NCI-H748 (cell line): ENCODE measurements around the gene TES.
"Not testable (repeated sequence)": the region's sequence is repeated elsewhere in the genome, so short reads cannot be mapped to it uniquely, and the experiment has no call there.

Experiments used
- DNase-seq: peaks from one replicate; lab custom pipeline; 2025; ENCODE audit not compliant: unreplicated experiment; lab: John Stamatoyannopoulos, UW

Gene TES

DNA sequence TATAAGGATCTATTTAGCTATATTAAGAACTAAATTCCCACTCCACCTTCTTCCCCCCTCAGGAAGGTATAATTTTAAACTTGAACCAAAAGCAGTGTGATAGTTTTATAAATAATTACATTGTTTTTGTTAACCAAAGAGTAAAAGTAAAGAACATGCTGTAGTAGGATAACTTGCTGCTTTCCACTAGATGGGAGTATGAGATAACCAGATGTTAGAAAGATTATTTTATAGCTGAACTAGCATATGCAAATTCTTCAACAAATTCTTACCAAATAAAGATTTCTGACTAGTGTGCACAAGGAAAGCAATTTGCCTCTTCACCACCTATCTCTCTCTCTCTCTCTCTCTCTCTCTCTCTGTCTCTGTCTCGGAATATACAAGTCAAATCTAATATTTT, 31.8 kb downstream of the TES start:
- no peak for DNase-seq

DNA sequence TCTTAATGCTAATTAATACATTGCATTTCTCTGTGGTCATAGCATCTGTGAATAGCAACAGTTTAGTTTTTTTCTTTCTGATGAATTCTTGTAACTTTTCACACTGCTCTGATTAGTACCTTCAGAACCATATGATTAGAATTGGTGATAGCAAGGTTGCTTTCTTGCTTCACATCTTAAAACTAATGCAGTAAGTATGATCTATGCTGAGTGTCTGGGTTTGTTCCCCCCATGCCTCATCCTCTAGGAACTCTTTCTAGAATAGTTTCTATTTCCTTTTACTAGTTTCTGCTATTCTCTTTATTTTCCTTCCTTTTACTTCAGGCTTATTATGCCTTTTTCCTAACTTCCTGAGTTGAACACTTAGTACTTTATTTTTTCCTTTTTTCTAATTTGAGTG, 32.4 kb downstream of the TES start:
- DNase-seq, result no peak

DNA sequence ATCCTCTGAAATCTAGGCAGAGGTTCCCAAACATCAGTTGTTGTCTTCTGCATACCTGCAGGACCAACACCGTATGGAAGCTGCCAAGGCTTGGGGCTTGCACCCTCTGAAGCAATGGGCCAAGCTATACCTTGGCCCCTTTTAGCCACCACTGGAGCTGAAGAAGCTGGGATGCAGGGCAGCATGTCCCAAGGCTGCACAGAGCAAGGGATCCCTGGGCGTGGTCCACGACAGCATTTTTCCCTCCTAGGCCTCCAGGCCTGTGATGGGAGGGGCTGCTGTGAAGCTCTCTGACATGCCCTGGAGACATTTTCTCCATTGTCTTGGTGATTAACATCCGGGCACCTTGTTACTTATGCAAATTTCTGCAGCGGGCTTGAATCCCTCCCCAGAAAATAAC, 34.5 kb downstream of the TES start:
- not testable (repeated sequence) for DNase-seq

DNA sequence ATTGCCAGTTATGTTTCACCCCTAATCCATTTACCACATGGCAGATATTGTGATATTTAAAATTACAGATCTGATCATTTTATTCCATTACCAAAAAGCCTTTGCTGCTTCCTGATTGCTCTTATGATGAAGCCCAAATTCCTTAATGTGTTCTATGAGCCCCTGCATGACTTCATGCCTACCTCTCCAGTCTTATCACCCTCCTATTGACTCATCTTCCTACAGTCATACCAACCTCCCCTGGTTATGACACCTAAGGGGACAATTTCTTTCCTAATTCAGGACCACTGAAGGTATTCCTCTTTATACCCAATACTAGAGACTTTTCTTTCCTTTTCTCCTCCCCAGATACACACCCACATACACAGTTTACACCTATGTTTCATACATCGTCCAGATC, 36.0 kb downstream of the TES start:
- DNase-seq, result no peak

DNA sequence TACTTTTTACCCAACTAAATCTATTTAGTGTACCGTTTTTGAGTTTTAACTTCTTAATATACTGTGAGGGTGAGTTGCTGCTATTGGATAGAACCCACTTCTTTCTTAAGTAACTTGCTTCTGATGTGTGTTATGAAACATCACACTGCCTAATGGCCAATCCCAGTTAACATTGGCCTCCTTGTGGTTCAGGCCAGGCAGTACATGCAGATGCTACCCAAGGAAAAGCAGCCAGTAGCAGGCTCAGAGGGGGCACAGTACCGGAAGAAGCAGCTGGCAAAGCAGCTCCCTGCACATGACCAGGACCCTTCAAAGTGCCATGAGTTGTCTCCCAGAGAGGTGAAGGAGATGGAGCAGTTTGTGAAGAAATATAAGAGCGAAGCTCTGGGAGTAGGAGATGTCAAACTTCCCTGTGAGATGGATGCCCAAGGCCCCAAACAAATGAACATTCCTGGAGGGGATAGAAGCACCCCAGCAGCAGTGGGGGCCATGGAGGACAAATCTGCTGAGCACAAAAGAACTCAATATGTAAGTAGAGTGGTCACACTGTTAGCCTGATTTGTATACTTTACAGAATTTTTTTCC, 39.7 kb downstream of the TES start:
- DNase-seq, result no peak

DNA sequence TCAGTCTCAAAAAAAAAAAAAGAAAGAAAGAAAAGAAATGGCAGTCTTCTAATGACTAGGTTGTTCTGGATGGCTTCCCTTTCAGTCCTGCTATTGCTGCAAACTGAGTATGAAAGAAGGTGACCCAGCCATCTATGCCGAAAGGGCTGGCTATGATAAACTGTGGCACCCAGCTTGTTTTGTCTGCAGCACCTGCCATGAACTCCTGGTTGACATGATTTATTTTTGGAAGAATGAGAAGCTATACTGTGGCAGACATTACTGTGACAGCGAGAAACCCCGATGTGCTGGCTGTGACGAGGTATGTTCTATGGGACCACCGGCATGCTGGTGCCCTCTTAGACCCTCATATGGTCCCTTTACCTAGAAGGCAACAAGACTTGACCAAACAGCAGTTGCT, 41.3 kb downstream of the TES start:
- DNase-seq, result no peak

DNA sequence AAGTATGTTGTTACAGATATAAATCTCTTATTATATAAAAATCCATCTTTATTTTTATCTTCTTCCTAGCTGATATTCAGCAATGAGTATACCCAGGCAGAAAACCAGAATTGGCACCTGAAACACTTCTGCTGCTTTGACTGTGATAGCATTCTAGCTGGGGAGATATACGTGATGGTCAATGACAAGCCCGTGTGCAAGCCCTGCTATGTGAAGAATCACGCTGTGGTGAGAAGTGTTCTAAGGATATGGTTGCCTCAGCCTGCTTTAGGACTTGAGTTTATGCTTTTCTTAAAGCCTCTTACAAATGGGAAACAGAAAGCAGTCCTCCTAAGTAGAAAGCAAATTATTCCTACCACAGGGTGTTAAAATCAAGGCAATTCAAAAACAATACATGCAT, 41.9 kb downstream of the TES start:
- no peak for DNase-seq

DNA sequence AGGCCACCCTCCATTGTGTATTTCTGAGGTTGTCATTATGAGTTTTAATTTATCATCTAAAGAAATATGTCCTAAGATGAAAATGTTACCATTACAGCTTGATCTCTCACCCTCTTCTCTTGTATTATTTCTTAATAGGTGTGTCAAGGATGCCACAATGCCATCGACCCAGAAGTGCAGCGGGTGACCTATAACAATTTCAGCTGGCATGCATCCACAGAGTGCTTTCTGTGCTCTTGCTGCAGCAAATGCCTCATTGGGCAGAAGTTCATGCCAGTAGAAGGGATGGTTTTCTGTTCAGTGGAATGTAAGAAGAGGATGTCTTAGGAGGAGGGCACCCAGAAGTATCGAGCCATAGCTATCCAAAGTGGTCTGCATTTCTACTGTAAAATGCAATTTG, 46.8 kb downstream of the TES start:
- no peak for DNase-seq

DNA sequence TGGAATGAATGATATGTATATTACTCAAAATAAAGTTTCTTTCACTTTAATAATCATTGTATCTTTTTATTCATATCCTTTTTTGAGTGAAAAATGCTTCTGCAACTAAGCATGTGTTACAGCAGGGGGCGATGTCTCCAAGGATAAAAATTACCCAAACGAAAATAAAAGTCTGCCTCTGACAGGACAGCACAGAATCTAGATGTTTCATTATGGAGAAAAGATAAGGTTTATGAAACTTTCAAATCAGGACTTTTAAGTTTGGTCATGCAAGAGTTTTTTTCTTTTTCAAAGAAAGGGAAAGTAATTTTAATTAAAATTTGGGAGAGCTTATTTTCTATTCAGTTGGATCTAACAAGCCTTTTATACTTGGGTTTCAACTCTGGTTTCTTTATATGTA, 48.4 kb downstream of the TES start:
- DNase-seq, result peak; percentile 47

DNA sequence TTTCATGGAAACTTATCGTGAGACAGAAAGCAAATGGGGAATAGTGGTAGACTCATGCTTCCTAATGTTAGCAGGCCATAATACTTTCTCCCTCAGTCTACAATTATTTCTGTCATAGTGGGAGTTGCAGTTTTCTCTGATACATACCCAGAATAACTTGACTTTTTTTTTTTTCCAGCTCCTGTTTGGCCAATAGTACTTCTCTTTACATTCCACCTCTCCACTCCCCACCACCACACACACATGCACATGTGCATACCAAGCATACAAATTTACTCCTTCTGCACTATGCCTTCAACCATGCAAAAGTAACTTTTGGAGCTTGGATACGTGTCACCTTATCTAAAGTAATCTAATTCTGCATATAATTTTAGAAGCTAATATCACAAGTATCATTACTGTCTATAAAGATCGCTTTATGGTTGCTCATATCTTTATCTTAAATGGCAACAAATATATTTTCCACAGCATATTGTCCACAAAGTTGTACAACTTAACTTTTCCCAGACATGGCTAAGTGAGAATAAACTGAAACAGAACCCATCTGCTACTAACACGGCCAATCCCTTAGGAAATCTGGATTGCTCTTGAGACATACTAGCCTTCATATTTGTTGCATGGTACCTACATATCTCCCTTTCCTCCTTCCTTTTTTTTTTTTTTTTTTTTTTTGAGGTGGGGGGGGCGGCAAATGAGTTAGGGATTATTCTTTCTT, 49.0 kb downstream of the TES start:
- no peak for DNase-seq

DNA sequence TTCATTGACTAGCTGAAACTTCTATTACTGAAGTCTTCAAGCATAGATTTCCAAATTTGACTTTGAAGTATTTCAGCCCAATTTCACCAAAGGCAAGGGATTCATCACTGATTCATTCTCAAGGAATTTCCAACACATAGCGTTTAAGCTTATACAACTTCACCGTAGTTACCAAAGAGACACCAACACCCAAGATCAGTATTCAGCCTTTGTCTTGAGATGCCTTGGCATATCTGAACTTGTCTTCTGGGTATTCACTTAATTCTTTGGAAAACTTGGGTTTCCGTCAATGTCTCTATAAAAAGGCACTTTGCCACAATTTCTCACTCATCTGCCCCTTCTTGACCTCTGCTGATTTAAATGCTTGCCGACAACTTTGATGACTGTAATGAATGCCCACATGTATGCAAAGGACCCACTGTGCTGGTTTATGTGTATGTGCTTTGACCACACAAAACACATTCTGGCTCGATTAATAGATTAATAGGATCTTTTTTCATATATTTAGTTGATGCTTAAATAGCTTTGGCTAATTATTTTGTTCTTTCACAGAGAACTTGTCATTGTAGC, 49.6 kb downstream of the TES start:
- DNase-seq, result no peak

DNA sequence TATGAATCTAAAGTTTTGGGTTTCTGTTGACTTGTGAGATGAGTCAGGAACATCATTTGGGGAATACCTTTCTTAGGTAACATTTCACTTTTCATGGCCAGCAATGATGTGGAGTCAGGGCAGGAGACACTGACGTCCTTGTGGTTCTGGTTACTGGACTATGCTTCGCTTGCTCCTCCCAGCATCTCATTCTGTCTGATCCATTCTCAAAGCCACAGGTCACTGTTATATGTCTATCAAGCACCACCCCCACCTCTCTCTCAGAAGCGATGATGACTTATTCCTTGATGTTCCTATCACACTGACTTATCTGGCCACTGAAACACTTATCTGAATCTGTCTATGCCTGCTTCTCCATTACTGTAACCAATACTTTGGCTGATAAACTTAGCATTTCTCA, 51.6 kb downstream of the TES start:
- DNase-seq, result no peak

DNA sequence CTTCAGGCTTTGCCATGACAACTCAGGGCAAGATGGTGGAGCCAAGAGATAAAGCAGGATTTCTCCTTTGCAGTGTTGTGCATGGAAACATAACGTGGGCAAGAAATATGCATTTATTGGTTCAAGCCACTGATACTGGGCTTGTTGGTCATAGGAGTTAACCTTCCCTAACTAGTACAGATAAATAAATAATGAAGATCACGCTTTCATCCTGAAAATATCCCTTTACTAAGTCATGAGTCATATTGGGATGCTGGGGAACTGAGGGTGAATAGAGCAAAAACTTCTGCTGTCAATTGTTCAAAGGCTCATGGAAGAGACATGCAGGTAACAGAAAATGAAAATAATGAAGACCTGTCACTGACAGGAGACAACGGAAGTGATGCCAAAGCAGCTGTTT, 55.5 kb downstream of the TES start:
- no peak for DNase-seq

DNA sequence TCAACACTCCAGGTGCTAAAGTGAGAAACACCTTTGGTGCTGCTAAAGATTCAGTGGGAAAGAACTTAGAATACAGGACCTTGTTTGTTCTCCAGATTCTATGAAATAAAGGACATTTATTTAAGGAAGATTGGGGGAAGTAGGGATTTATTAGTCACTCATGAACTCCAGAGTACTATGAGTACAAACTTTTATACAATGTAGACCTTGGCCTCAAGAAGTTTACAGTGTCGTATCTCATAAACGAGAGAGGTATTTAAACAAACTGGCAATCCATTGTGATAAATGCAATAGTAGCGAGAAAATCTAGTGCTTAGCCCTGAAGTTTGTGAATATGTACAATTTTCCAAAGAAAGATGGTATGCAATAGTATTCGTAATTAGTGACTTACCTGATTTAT, 59.1 kb downstream of the TES start:
- DNase-seq, result no peak

DNA sequence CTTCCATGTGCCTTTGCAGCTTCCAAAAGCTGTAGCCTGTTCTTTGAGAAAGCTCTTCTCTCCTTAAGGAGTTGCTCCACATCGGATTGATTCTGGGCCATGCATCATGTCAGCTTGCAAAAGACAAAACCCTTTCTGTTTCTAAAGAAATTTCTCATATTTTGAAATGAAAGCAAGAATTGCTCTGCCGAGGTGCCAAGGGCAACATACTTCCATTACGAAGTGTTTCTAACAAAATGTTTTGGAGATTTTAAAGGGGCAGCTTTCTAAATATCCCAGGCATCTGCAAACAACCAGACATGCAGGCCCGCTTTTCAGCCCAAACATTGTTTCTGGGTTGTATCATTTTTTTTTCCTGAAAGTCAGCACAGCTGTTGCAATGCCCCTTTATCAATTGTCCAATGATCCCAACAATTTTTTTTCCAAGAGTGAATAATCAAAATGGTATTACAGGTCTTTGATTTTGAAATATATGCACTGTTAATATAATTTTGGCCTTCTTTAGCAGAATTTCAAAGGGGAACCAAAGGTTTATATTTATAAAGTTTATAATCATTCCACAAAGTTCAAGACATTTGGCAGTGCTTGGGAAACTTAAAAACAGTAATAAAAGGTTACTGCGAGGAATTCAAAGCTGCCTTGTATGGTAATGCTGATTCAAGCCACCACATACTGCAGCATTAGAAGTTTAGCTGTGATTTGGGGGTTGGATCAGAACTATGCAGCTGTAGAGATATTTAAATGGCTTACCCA, 61.0 kb downstream of the TES start:
- no peak for DNase-seq

DNA sequence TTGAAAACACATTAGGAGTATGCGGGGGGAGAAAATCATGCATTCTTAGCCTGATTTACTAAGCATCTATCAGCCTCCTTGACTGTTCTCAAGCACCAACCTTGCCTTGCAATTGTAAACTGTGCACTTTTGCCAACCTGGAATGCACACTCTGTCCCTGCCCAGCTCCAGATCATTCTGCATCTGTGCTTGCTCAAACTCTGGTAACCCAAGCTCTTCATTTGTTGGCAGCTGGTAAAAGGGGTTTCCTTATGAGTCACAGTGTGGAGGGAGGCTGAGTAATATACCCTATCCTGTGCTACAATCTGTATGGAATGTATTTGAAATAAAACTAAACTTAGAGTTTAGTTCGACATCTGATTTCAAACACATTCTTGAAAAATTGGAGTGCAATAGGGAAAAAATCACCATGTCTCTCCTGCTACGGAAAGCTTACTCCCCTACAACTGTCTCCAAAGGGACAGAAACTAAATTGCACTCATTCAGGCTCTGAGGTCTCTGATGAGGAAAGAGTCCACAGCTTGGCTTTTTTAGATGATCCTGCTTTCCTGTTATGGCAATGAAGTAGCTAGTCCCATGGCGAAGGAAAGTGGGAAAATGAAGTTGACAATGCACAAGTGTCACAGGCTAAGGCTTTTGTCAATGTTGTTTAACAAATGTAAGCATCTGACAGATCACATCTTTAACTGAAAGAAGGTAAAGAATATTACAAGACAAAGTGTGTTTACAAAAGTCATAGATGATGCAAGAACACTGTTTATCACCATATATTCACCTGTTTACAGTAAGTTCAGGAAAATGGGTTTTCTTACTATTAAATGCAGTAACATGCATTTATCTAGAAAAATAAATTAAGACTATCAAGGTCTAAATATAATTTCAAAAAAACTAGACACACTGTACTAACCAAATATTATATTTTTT, 61.9 kb downstream of the TES start:
- DNase-seq, result no peak

DNA sequence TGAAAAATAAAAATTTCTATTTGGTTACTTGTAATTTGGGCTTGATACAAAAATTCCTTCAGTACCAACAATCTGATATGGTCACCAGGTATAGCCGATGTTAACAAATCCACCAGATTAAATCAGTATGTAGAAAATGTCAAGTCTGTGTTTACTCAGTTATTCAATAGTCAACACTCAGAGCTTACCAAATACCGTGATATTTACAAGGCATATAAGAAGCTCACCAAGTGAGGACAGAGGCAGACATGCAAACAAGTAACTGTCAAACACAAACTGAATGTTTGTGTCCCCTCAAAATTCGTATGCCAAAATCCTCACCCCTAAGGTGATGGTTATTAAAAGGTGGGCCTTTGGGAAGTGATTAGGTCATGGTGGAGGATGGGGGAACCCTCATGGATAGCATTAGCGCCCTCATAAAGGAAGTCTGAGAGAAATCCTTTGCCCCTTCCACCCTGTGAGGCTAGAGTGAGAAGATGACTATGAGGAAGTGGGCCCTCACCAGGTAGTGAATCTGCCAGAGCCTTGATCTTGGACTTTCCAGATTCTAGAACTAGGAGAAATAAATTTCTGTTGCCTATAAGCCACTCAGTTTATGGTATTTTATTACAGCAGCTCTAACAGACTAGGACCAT, 63.1 kb downstream of the TES start:
- DNase-seq, result no peak

DNA sequence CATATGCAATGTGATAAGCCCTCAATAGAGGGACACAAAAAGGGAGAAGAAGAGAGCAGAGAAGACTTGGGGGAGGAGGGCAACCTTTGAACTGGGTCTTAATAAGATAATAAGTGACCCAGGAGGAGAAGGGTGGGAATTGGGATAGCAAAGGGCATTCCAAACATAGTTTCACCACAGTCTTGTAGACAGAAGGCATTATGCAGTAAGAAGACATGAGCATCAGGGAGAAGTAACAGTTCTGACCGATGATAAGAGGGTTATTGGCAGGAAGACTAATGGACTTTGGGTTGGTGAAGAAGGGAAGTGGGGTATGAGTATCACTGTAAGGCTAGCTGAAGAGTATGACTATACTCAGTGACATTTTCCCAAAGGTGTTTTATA, 63.6 kb downstream of the TES start:
- DNase-seq, result no peak

DNA sequence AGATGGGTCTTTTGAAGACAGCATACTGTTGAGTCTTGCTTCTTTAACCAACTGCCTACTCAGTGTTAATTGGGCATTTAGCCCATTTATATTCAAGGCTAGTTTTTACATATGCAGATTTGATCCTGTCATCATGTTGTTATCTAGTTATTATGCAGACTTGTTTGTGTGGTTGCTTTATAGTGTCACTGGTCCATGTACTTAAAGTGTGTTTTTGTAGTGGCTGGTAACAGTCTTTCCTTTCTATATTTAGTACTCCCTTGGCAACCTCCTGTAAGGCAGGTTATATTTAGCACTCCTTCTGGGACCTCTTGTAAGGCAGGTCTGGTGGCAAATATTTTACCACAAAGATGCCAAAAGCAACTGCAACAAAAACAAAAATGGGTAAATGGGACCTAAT, 66.7 kb downstream of the TES start:
- DNase-seq, result no peak

DNA sequence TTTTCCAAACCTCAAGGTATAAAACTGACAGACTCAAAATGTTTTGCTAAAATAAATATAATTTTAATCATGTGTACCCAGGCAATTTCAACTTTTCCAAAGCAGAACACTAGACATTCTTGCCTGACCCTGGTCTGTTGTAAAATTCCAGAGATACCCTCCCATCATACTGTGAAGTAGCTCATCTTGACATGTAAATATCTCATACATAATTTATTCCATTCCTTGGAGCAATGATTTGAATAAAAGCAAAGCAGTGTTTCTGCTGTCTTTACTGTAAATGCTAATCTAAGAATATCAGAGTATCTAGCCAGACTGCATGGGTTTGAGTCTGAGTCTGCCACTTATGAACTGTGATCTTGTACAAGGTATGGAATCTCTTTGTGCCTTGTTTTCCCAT, 68.9 kb downstream of the TES start:
- DNase-seq, result no peak

DNA sequence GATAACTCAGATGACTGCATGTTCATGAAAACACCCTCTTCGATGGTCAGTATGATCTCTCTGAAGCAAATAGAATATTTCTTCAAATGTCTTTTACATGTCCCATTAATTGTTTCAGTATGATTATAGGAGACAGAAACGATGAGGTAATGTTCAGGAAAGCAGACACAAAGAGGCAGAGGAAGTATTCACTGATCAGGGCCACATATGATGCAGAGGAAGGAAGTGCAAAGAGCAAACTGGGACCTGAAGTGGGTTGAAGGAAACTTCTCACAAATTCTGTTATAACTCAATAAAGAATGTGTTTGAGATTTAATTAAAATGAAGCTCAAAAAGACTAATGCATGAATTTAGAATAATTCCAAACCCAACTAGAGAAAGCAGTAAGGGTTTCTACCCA, 70.5 kb downstream of the TES start:
- no peak for DNase-seq
